ENCODE data around the gene FAM111B.

DNA sequence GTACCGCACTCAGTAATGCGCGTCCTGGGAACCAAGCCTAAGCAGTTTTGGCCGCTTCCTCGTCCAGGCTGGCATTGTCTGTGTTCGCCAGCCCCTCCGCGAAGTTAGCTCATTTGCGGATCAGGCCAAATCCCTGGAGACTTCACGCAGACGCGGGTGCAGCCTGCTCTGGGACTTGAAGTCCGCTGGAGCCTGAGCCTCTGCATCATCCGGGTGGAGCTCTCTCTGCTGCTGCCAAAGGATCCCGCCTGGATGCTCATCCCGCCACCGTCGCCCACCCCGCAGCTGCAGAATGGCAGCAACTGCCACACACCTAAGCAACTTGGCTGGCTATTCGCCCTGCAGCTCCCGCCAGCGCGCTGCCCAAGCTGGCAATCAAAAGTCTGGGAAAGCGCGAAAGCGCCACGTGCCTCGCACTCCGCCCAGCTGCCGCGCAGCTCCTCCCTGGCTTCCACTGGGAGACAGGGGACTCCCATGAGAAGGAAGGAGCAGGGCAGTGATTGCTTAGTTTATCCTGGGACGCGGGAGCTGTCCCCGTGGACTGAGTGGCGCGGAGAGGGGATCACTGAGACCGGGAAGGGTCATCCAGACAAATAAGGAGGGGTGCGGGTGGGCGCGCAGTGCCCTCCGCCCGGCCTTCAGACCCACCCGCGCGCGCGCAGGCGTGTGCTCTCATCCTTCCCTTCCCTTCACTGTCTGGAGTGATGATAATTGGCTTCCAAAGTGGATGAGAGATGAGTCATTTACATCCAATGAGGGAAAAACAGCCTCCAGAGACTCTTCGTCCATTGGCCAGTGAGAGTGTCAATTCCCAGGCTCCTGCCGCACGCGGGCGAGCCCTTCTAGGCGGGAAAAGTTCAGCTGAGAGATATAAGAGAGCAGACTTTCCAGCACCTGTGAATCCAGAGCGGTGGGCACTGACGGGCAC, 44.2 kb upstream of the FAM111B start:
- no peak for TF ChIP-seq POLR2A (IDR thresholded peaks at IDR 0.05)
- TF ChIP-seq, protein P1, sequence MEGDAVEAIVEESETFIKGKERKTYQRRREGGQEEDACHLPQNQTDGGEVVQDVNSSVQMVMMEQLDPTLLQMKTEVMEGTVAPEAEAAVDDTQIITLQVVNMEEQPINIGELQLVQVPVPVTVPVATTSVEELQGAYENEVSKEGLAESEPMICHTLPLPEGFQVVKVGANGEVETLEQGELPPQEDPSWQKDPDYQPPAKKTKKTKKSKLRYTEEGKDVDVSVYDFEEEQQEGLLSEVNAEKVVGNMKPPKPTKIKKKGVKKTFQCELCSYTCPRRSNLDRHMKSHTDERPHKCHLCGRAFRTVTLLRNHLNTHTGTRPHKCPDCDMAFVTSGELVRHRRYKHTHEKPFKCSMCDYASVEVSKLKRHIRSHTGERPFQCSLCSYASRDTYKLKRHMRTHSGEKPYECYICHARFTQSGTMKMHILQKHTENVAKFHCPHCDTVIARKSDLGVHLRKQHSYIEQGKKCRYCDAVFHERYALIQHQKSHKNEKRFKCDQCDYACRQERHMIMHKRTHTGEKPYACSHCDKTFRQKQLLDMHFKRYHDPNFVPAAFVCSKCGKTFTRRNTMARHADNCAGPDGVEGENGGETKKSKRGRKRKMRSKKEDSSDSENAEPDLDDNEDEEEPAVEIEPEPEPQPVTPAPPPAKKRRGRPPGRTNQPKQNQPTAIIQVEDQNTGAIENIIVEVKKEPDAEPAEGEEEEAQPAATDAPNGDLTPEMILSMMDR (IDR thresholded peaks at IDR 0.05), result no peak
